Neural progenitor cell (in vitro differentiated cells): ENCODE data around the gene GPATCH4. TPM values are rescaled to one million over a fixed set of nuclear protein-coding genes. Genes with fewer than 3 reads are reported as not detected.
"Not testable (repeated sequence)": the region's sequence is repeated elsewhere in the genome, so short reads cannot be mapped to it uniquely, and the experiment has no call there.

Source experiments
- DNase-seq: peaks from one replicate; pipeline ENCODE4 v3.0.0-alpha.2; 2016; ENCODE audit warnings: low spot score
- H2AFZ ChIP-seq: fragments of 200-600 bp; sonication (generic); replicated peaks from 2 replicates; pipeline ENCODE4 v1.6.1; 2016; ENCODE audit warnings: antibody characterized with exemption
- H3F3A ChIP-seq: fragments of 200-600 bp; sonication (generic); 2 replicates; pipeline ENCODE4 v1.6.1; 2016; ENCODE audit warnings: antibody characterized with exemption, low read depth
- H3K27ac ChIP-seq: fragments of 200-600 bp; sonication (generic); 2 replicates; pipeline ENCODE4 v1.5.1; 2016; ENCODE audit warnings: mild to moderate bottlenecking
- H3K27me3 ChIP-seq: fragments of 200-600 bp; sonication (generic); 2 replicates; pipeline ENCODE4 v1.6.1; 2016; ENCODE audit warnings: mild to moderate bottlenecking, moderate library complexity
- H3K36me3 ChIP-seq: fragments of 200-600 bp; sonication (generic); 2 replicates; pipeline ENCODE4 v1.5.1; 2016
- H3K4me1 ChIP-seq: fragments of 200-600 bp; sonication (generic); 2 replicates; pipeline ENCODE4 v1.6.1; 2016; ENCODE audit warnings: mixed run types
- H3K4me2 ChIP-seq: fragments of 200-600 bp; sonication (generic); 2 replicates; pipeline ENCODE4 v1.6.1; 2016
- H3K4me3 ChIP-seq: fragments of 200-600 bp; sonication (generic); 2 replicates; pipeline ENCODE4 v1.5.1; 2016
- H3K79me2 ChIP-seq: fragments of 200-600 bp; sonication (generic); 2 replicates; pipeline ENCODE4 v1.6.1; 2016; ENCODE audit warnings: low read depth
- H3K9ac ChIP-seq: fragments of 200-600 bp; sonication (generic); 2 replicates; pipeline ENCODE4 v1.6.1; 2016
- H3K9me3 ChIP-seq: fragments of 200-600 bp; sonication (generic); 2 replicates; pipeline ENCODE4 v1.5.1; 2016; ENCODE audit warnings: low read depth
- H4K20me1 ChIP-seq: fragments of 200-600 bp; sonication (generic); 2 replicates; pipeline ENCODE4 v1.6.1; 2016; ENCODE audit warnings: low read depth
- H3K27ac Mint-ChIP-seq: 3 replicates; pipeline ENCODE4 v1.8.0; 2021; ENCODE audit warnings: mixed read lengths
- H3K27me3 Mint-ChIP-seq: 2 replicates; pipeline ENCODE4 v1.8.0; 2022; ENCODE audit warnings: low read depth, mild to moderate bottlenecking, inconsistent platforms, moderate library complexity, mixed read lengths; ENCODE audit not compliant: insufficient read depth
- H3K36me3 Mint-ChIP-seq: 3 replicates; pipeline ENCODE4 v1.8.0; 2021; ENCODE audit warnings: mixed read lengths
- H3K4me1 Mint-ChIP-seq: 3 replicates; pipeline ENCODE4 v1.8.0; 2021; ENCODE audit warnings: mixed read lengths
- H3K4me3 Mint-ChIP-seq: 3 replicates; pipeline ENCODE4 v1.8.0; 2021; ENCODE audit warnings: mild to moderate bottlenecking, moderate library complexity, mixed read lengths
- H3K9me3 Mint-ChIP-seq: 3 replicates; pipeline ENCODE4 v1.8.0; 2020; ENCODE audit warnings: mixed read lengths
- EZH2 ChIP-seq: fragments of 200-600 bp; sonication (generic); IDR thresholded peaks from 2 replicates; pipeline ENCODE4 v1.6.1; 2017; ENCODE audit warnings: antibody characterized with exemption, mild to moderate bottlenecking, moderate library complexity
- EZH2phosphoT487 ChIP-seq: fragments of 200-600 bp; sonication (generic); IDR thresholded peaks from 2 replicates; pipeline ENCODE4 v1.6.1; 2017; ENCODE audit warnings: antibody characterized with exemption
- total RNA-seq: library from RNA; depleted of rRNA; stranded (reverse); fragments of >200 nt; gene quantifications from 2 replicates; pipeline ENCODE4 v1.2.3, GENCODE V29; 2015; ENCODE audit warnings: low replicate concordance
- TF ChIP-seq, protein P1 (sequence below): fragments of 200-600 bp; sonication (generic); IDR thresholded peaks from 2 replicates; pipeline ENCODE4 v1.5.1; 2017; ENCODE audit warnings: antibody characterized with exemption, mild to moderate bottlenecking

The GPATCH4 gene
- total RNA-seq, 1 donor from 2014 or later: 17.2 TPM

DNA sequence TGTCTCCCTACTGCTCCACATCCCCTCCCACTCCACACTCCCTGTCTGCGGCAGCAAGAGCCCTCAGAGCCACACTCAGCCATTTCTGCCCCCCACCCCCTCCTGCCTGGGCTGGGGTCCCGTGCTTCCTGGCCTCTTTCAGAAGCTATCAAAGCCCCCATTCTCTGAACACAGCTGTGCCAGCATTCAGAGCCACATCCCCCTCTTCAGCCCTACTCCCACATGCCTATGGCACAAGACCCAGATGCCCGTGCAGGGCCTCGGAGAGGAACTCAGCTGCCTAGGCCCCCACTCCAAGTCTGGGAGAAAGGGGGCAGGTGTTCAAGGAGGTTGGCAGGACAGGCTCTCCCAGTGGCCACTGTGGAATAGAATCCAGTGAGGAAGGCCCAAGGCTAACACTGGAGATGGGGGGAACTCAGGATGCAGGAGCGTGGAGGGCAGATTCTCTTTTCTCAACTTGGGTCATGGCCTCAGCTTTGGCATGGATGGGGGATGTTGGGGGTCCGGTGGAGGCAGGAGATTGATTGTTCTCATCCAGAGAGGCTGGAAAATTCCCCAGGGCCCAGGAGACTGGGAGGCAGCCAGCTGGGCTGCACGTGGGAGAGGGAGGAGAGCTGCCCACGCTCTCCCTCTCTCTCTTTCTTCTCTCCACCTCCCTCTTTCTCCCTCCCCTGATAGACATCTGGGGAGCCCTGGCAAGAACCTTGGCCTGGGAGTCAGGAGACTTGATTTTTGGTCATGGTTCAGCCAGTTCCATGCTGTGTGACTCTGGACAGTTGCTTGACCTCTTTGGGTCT lies 37.1 kb upstream of the GPATCH4 start:
- H3K4me2 ChIP-seq: no peak overlapping the region
- peaks cover 100% of the 10 kb centered on the region for H3K27me3 ChIP-seq
- no peaks in the 10 kb centered on the region for H3K9me3 Mint-ChIP-seq
- H3K27ac ChIP-seq: no peak overlapping the region
- no peaks in the 10 kb centered on the region for H3K36me3 Mint-ChIP-seq
- no peaks in the 10 kb centered on the region for H3K36me3 ChIP-seq
- no peaks in the 10 kb centered on the region for H3K79me2 ChIP-seq
- H3K27ac Mint-ChIP-seq: no peak overlapping the region
- H3K9ac ChIP-seq: no peak overlapping the region
- H3K4me3 ChIP-seq: no peak overlapping the region
- peaks cover 15% of the 10 kb centered on the region for H3K4me1 ChIP-seq
- H2AFZ ChIP-seq: no peak overlapping the region
- H3K4me1 Mint-ChIP-seq: peaks cover 34% of the 10 kb centered on the region
- no peak for DNase-seq
- no peaks in the 10 kb centered on the region for H3K9me3 ChIP-seq
- H3K27me3 Mint-ChIP-seq: peaks cover 36% of the 10 kb centered on the region
- TF ChIP-seq, protein P1, sequence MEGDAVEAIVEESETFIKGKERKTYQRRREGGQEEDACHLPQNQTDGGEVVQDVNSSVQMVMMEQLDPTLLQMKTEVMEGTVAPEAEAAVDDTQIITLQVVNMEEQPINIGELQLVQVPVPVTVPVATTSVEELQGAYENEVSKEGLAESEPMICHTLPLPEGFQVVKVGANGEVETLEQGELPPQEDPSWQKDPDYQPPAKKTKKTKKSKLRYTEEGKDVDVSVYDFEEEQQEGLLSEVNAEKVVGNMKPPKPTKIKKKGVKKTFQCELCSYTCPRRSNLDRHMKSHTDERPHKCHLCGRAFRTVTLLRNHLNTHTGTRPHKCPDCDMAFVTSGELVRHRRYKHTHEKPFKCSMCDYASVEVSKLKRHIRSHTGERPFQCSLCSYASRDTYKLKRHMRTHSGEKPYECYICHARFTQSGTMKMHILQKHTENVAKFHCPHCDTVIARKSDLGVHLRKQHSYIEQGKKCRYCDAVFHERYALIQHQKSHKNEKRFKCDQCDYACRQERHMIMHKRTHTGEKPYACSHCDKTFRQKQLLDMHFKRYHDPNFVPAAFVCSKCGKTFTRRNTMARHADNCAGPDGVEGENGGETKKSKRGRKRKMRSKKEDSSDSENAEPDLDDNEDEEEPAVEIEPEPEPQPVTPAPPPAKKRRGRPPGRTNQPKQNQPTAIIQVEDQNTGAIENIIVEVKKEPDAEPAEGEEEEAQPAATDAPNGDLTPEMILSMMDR: no peak
- TF ChIP-seq EZH2phosphoT487 (no peak), EZH2 (no peak)
- H3F3A ChIP-seq: peaks cover 33% of the 10 kb centered on the region
- H3K4me3 Mint-ChIP-seq: no peak overlapping the region
- peaks cover 36% of the 10 kb centered on the region for H4K20me1 ChIP-seq

DNA sequence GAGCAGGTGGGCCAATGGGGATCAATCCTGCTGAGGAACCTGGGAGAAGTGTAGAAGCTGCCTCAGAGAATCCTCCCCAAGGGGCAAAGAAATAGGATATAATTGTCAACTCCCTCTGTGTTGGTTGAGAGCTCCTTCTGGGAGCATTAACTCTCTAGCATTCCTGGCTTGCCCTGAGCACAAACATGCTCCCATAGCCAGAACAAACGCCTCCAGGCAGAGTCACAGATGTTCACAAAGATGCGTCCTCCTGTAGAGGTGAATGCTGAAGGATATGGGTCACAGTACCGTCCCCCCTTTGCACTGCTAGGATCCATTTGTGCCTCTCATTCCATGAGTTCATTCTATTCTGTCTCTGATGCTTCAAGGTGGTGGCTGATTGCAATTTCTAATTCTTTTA lies 31.1 kb upstream of the GPATCH4 start:
- Histone ChIP-seq H3K4me2 (no peak overlapping the region), H3K4me3 (no peak overlapping the region), H3K36me3 (no peaks in the 10 kb centered on the region), H2AFZ (no peak overlapping the region), H3K4me1 (no peaks in the 10 kb centered on the region), H3K27ac (no peak overlapping the region), H3K27me3 (peaks cover 99% of the 10 kb centered on the region), H3K9ac (no peak overlapping the region), H3K9me3 (no peaks in the 10 kb centered on the region), H3K79me2 (no peaks in the 10 kb centered on the region), H4K20me1 (no peaks in the 10 kb centered on the region), H3F3A (no peaks in the 10 kb centered on the region)
- TF ChIP-seq, protein P1: no peak
- TF ChIP-seq EZH2 (no peak), EZH2phosphoT487 (no peak)
- DNase-seq: no peak
- H3K4me1 Mint-ChIP-seq: no peaks in the 10 kb centered on the region
- H3K9me3 Mint-ChIP-seq: peaks cover 2% of the 10 kb centered on the region
- H3K27me3 Mint-ChIP-seq: peaks cover 21% of the 10 kb centered on the region
- H3K4me3 Mint-ChIP-seq: peak overlapping the region; percentile 38
- H3K36me3 Mint-ChIP-seq: no peaks in the 10 kb centered on the region
- H3K27ac Mint-ChIP-seq: no peak overlapping the region

DNA sequence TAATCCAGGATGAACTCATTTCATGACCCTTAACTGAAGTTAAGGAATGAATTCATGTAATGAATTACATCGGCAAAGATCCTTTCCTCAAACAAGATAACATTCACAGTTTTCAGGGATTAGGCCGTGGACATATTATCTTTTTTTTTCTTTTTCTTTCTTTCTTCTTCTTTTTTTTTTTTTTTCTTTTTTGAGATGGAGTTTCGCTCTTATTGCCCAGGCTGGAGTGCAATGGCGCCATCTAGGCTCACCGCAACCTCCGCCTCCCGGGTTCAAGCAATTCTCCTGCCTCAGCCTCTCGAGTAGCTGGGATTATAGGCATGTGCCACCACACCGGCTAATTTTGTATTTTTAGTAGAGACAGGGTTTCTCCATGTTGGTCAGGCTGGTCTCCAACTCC lies 29.9 kb upstream of the GPATCH4 start:
- H3F3A ChIP-seq, H3K4me3 Mint-ChIP-seq, H3K9ac ChIP-seq, H3K27ac Mint-ChIP-seq, H3K4me1 ChIP-seq, H3K9me3 ChIP-seq, H3K4me1 Mint-ChIP-seq, H3K4me3 ChIP-seq, H3K36me3 Mint-ChIP-seq, H3K27ac ChIP-seq, H3K9me3 Mint-ChIP-seq, H3K4me2 ChIP-seq, H4K20me1 ChIP-seq, H3K36me3 ChIP-seq, DNase-seq, H3K79me2 ChIP-seq, H2AFZ ChIP-seq: not testable (repeated sequence)
- H3K27me3 Mint-ChIP-seq: peaks cover 17% of the 10 kb centered on the region
- H3K27me3 ChIP-seq: peaks cover 99% of the 10 kb centered on the region
- TF ChIP-seq, protein P1: peak; percentile 32
